ENCODE measurements around the gene AKR7A3.
"Not testable (repeated sequence)": the region's sequence is repeated elsewhere in the genome, so short reads cannot be mapped to it uniquely, and the experiment has no call there.

Gene AKR7A3

DNA sequence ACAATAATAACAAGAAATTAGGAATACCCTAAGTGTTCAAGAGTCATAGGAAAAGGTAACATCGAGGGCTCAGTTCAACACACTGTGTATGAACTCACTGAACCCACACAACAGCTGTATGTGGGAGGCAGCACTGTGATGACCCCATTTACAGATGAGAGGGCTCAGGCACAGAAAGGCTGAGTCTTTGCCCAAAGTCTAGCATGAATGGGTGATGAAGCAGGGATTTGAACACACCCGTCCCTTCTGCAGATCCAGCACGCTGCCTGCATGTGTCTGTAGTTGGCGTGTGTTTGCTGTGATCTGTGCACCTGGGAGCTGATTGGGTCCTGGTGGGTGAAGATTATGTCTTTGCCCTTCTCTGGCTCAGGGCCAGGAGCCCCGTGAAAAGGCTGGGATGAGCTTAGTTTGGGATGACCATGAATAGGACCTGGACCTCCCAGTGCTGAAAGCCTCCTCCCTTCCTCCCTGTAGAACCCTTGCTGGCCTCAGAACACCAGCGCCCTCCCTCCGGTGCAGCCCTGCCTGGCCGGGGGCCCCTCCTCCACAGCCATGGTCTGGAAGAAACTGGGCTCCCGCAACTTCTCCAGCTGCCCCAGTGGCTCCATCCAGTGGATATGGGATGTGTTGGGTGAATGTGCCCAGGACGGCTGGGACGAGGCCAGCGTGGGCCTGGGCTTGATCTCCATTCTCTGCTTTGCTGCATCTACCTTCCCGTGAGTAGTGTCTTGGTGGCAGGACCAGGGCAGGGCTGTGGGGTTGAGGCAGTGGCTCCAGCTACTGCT, 28.7 kb upstream of the AKR7A3 start:
- no peak for DNase-seq

DNA sequence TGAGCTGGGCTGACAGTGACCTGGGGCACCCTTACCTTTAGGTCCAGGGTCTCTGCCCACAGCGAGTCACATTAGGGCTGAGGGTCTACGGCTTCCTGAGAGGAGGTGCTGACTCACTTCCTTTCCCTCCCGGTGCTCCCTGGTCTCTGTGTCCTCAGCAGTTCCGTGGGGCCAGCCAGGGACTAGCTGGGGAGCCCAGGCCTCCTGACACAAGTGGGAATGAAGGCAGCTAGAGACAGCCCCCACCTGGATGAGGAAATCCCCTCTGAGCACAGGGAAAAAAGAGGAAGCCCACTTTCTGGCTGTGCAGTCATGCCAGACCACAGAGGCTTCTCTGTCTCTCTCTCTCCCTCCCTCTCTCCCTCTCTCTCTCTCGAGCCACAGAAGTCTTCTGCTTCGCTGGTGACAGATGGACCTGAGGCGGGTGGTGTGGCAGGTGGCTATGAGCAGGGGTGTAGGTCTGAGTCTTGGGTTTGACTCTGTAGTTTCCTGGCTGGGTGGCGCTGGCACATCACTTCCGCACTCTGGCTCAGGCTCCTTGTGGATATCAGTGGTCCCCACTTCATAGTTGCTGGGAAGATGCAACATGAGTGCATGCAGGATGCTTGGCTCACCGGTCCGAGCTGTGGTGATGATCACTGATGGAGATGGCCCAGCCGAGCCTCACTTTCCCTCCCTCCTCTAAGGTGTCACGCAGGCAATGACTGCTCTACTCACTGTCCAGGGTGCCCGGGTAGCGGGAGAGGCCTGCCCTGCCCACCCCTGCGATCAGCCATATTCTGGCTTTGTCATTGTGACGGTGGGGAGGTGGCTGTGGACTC, 27.0 kb upstream of the AKR7A3 start:
- no peak for DNase-seq

GRCh38 chr1:19313961-19314882, 25.7 kb upstream of the AKR7A3 start:
- no peak for DNase-seq

GRCh38 chr1:19313636-19313959, 25.0 kb upstream of the AKR7A3 start:
- no peak for DNase-seq

DNA sequence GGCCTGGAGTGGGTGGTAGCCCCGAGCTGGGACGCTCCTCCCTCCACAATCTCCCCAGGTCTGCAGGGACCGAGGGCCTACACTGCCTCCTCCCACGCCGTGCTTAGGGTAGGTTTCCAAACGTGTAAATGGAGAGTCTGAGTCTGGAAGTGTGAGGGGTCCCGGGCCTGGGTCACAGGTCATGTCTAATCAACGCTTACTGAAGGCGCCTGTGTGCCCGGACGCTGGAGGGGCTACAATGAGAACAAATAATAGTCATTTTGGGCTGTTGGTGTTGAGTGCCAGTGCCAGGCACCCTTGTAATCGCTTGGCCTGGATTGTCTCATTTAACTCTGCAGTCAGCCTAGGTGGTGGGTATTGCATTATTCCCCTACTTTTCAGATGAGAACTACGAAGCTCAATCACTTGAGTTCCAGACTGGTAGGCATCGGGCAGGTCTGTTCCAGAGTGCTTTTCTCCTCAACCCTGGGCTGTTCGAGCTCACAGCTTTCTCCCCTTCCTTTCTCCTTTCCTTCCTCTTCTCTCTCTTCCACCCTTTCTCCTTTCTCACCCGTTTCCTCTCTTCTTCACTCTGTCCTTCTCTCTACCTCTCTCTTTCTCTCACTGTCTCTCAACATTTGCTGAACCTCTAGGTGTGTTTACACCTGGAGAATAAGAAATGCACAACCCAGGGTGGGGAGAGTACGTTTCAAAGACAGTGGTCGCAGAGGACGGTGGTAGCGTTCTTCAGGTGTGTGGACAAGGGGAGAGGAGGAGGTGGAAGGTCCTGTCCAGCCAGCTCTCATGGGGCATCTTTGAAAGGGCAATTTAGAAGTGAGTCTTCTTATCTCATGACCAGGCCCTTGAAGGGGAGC, 24.4 kb upstream of the AKR7A3 start:
- DNase-seq, result no peak

DNA sequence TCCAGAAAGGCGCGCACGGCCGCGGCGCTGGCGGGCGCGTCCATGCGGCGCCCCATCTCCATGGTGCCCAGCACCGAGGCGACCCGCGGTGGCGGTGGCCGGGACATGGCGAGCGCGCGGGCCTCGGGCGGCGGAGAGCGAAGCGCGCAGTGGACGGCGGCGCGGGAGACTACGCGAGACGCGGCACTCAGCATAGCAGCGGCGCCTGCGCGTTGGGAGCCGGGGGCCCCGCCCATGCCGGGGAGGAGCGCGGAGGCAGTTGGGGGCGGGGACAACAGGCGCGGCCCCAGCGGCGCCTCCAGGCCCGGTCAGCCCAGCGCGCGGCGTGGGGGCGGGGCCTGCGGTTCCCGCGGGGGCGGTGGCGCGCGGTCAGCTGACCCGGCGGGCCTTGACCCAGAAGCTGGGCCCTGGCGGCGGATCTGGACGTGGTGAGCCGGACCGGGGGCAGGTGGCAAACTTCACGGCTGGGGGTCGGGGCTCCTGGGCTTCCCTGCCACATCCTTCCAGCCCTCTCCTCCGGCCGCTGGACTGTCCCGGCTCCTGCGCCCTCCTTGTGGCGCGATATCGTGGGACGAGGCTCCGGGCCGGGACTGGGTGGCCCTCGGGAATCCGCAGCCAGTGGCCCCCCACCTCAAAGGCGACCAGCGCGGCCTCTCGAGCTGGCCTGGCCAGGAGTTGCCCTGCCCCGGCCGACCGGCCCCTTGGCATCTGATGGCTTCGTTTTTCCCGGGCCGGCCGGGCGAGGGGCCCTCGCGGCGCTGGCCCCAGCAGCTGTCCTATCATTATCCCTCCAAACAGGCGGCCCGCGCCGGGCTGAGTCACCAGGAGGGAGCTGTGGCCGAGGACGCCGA, 23.6 kb upstream of the AKR7A3 start, which contains the start of the genes AKR7A2 and SLC66A1:
AKR7A2 (minus strand) TSS at position 214 of the 851 bp plus-strand sequence; CDS start at position 194, 20 bp downstream.
SLC66A1 (plus strand) TSS at position 396 of the 851 bp plus-strand sequence. CDS start 5,352 bp downstream, outside the sequence.
- peak; percentile 65 for DNase-seq

GRCh38 chr1:19311503-19311930, 22.9 kb upstream of the AKR7A3 start:
- no peak for DNase-seq

- no peak for DNase-seq
Measured at GRCh38 chr1:19310720-19311502, 22.3 kb upstream of the AKR7A3 start.

- DNase-seq, result no peak
Measured at GRCh38 chr1:19310061-19310460, 21.5 kb upstream of the AKR7A3 start.

DNA sequence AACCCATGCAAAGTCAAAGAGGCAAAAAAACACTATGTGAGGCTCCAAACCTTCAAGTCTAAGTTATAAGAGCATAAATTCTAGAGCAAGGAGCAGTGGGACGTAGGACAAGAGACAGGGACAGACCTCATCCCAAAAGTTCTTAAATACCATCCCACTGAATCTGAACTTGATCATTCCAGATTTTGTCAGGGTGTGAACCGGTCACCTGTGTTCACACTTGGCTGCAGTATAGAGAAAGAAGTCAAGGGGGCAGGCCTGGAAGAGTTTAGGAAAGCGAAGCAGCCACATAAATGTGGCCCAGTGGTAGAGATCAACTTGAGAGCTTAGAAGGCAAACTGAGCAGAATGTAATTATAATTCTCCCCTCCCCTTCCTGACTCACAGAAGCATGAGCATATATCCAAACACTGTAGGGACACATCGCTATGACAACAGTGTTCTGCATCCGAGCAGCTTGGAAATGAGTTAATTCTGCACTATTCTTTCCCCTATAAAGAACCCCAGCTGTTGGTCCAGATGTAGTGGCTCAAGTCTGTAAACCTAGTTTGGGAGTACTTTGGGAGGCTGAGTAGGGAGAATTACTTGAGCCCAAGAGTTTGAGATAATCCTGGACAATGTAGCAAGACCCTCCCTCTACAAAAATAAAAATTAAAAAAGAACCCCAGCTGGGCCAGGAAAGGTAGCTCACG, 20.7 kb upstream of the AKR7A3 start:
- DNase-seq, result no peak

GRCh38 chr1:19308509-19308907, 19.9 kb upstream of the AKR7A3 start:
- DNase-seq, result no peak

GRCh38 chr1:19307794-19308508, 19.4 kb upstream of the AKR7A3 start:
- no peak for DNase-seq

- no peak for DNase-seq
Measured at GRCh38 chr1:19306941-19307340, 18.4 kb upstream of the AKR7A3 start.

DNA sequence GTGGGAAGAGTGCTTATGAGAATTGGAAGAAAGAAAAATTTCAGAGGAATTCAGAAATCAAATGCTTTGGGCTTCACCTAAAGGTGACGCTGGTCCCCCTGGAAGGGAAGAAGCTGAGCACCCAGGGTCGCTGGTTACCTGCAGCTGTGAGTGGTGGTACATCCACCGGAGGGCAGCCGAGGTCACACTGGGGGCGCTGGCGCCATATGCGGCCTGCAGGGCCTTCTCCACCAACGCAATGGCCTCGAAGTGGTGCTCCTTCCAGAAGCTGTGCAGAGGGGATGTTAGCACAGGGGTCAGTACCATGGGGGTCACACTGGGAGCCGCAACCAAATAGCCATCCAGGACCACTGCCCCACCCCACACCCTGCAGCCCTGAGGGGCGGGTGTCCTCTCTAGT, 17.3 kb upstream of the AKR7A3 start:
- DNase-seq, result no peak

- not testable (repeated sequence) for DNase-seq
Measured at GRCh38 chr1:19304081-19304480, 15.5 kb upstream of the AKR7A3 start.

- DNase-seq, result no peak
Measured at GRCh38 chr1:19300211-19300610, 11.6 kb upstream of the AKR7A3 start.

- no peak for DNase-seq
Measured at GRCh38 chr1:19294638-19295037, 6.1 kb upstream of the AKR7A3 start.

DNA sequence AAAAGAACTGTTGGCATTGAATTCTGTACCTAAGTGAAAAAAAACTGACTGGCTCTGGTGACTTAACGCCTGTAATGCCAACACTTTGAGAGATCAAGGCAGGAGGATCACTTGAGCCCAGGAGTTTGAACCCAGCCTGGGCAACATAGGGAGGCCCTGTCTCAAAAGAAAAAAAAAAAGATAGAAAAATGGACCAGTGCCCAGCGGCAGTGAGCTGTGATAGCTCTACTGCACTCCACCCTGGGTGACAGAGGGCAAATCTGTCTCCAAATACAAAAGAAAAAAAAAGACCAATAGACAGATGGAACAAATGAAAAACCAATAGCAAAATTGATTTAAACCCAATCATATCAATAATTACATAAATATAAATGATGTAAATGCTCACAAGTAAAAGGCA, 674 bp upstream of the AKR7A3 start:
- DNase-seq, result no peak

Measured in NCI-H2029 (cell line).